GM21526 (cell line): ENCODE results near the gene C4orf17.

Source experiments
- ATAC-seq: cut with Tn5 transposase; IDR thresholded peaks from one replicate; pipeline ENCODE4 v1.9.1; 2021; ENCODE audit warnings: moderate library complexity; ENCODE audit not compliant: unreplicated experiment, low FRiP score

The C4orf17 gene

DNA sequence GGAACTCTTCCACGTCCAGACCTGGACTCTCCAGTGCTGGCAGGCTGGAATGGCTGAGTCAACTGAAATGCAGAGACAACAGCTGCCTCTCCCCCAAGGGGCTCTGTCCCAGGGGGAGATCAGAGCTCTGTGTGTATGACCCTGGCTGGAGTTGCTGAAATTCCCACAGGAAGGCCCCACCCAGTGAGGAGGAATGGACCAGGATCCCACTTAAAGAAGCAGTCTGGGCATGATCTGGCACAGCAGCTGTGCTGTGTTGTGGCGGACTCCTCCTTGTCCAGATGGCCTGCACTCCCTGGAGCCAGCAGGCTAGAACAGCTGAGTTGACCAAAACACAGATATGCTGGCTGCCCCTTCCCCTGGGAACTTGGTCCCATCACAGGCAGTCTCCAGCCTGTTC is 25.4 kb downstream of the C4orf17 start:
- ATAC-seq = no peak

DNA sequence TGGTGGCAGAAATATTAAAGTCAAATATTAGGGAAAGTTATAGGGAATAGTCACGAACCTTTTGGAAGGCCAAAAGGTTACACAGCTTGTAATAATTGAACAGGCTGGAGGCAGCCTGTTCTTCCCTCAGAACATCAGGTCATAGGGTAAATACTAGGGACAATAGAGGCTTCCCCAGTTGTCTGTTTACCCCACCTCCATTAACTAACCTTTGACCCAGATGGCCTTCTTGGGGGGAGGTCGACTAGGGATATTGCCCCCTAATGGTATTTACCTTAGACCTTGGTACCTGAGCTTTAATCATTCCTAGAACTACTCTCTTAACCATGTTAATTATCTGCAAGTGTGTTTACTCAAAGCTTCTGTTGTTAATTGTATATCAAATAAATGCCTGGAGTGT is 26.0 kb downstream of the C4orf17 start:
- no peak for ATAC-seq

DNA sequence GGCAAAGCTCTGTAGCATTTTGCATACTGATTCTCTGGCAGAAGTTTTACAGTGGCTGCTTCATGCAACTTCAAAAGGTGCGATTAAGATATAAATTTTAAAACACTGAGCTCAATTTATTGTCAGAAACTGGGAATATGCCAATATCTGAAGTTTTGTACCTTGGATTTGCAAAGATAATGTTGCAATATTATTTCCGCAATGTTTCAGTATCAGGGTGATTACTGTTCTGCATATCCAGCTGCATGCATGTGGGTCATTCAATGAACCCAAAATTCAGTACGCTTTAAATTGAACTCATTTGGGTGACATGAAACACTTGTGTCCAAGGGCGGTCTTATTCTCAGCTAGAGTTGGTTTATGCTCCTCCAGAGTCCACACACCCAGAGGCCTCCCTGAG is 26.9 kb downstream of the C4orf17 start:
- no peak for ATAC-seq

DNA sequence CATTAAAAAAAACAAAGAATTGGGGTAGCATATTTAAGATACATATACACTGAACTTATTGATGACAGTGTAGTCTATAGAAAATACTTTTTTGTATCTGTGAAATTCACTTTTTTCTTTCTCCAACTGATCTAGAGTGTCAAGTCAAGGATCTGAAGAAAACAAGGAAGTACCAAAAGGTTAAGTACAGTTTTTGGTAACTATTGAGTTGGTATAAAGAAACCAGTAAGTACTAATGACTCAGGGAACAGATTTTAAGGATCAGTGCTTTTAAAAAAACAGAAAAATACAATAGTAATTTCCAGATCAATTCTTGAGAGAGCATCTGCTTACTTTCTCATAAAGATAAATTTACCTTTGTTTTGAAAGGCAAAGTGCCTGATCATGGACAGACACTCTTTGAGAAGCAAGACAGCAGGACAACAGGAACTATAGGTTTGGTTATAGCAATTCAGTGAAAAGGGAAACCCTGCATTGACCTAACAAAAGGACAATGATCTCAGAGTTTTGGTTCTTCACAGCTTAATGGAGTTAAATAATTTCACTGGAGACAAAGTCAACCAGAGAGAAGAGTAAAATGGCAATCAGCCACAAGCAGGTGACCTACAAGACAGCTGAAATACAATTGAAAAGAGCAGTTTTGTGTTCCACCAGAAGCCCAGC is 29.6 kb downstream of the C4orf17 start:
- ATAC-seq = no peak

DNA sequence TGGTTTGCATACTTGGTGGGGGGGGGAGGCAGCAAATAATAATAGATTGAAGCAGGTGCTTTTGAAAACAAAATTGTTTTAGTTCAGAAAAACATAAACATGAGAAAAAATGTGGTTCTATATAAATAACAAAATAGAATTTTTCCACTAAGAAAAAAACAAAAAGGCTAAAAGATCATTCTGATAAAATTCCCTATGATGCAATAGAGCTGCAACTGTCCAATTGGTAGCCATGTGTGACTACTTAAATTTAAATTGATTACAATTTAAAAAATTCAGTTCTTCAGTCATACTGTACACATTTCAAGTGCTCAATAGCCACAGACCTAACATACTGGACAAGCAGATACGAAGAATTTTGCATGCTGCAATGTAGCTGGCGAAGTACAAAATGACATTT is 42.1 kb downstream of the C4orf17 start:
- ATAC-seq = no peak

DNA sequence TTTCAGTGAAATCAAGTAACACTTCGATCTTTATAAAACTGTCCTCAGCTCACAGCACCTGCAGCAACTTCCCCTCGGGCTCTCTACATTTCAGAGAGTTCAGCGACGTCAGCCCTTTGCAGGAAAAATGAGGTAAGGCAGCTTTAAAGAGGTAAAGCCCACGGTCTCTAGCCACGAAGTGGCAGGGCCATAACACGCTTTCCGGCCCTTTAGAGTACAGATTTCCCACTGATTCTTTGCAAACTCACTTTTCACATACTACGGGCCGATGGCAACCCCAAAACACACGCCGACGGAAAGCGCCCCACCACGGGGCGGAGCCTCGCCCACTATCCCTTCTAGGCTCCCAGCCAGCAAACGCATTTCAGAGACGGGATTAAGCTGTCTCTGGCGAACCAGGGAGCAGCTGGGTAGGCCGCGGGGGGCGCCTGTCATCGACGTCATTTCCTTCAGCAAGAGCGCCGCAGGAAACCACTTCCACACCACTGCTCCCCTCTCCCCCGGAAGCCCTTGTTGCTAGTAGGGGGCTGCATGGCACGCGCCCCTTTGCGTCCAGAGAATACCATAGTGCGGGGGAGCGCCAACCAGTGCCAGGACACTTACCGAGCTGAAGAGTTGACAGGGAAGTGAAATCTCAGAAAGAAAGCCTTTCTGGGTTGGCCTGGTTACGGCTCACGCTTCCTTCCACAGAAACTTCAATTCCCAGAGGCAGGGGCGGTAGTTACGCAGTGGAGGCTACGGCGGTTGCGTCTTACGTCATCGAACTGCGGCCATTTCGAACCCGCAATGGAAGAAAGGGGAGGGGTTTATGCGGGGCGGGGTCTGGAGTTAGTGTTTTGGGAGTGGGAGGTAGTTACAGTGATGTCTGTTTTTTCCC is 52.7 kb downstream of the C4orf17 start, which contains the start of gene TRMT10A:
Gene TRMT10A, minus strand, starts transcription at position 730 of the 877 bp plus-strand sequence. CDS start 4,701 bp downstream, outside the sequence.
- ATAC-seq = peak; percentile 95

DNA sequence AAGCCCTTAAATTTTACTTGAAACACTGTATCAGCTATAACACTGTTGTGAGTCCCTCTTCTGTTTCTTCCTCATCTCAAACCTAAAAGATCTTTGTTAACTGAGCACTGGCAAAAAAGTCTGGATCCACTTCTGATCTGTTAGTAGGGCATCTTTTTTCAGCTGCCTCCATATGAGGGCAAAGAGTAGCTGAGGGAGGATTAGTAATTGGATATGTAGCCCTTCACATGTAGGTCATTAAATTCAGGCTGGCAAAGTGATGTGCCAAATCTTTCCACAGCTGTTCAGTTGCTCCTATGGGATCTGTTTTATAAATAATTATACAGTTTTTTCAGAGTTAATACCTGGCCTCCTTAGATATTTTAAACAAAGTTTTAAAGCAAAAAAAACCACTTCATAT is 54.1 kb downstream of the C4orf17 start:
- no peak for ATAC-seq

DNA sequence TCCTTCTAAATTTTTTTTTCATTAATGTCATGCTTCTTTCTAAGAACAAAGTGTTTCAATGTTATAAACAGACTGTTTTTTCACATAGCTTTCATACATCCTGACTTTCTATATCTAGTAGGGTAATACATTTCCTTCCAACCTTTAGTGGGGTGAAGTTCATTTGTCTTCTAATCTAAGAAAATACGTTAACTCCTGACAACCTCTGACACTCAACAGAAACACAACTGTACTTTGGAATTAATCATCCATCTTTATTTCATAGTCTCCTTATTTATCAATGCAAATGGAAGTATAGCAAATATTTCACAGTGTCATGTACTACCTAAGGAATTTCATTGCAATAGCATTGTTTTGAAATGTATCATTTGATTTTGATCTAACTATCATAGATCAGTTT is 61.1 kb downstream of the C4orf17 start:
- no peak for ATAC-seq

DNA sequence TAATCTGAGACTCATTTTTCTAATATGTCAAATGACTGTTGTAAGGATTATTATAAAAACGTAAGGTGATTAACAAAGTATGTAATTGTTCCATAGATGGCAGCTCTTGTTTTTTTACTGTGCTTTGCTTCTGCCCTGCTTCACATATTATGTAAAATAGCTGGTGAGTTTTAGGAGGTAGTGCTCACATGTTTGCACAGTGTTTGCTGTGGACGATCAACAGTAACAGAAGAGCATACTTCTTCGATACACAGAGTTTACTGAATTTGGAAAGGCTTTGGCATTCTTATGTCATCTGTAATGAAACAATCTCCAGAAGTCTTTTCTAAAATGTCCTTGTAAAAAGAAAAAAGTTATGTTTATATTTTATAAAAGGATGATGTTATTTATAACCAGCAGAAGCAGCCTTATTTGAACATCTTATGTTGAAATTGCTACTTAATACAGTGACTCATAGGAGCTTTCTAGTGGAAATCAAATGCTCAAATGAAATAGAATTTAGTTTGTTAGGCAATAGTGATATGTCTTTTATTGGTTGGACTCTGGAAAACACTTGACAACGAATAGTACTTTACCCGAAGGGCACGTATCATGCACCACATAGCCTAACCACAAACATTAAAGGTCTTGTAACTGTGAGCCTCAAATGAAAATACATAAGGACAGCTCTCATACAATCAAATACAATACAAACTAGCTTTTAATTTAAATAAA is 61.9 kb downstream of the C4orf17 start:
- ATAC-seq = no peak

DNA sequence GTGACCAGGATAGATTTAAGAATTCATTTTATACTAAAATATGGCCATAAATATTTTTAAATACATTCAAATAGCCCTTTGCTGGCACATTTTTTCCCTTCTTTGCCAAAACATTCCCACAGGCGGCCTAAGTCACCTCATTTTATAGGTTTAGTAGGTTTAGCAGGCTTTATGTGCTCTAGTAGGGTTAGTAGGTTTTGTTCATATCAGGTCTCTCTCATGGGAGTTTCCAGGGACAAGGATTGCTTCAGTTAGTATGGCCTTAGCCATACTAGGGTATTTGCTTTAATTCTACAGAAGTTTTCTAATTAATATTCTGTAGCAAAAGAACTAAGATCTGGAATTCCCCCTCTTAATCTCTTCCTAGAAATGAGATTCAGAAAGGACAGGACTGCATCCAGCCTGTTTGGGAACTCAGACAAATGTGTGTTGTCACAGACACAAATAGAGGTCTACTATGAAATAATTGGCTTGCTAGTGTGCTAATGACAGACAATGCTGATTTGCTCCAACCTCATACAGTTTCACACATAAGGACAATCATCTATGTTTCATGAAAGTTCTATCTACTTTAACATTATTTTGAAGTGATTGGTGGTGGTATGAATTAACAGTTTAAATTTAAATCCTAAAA is 63.0 kb downstream of the C4orf17 start:
- no peak for ATAC-seq

DNA sequence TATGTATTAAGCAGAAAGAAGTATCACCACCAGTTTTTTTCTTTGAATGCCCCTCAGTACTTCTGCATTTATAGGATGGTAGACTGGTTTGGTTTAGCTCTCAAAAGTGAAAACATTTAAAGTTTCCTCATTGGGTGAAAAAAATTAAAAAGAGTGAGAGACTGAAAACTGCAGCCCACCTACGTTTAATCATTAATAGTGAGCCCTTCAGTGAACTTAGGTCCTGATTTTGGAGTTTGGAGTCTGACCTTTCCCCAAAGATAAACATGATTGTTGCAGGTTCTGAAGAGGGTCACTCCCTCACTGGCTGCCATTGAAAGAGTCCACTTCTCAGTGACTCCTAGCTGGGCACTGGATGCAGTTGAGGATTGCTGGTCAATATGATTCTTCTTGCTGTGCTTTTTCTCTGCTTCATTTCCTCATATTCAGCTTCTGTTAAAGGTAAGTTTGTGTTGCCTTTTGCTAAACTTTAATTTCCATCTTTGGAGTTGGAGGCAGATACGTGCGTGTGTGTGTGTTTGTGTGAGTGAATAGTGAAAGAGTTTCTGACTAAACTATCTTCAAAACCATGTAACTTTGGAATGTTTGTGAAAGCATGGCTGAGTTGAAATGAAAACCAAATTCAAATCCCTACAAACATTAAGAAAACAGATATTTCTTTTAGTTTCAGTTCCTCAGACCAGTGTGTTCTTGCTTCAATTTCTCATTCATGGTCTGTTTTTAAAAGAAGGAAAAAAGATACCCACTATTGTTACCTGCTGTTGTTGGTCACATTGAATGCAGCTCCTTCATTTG is 63.9 kb downstream of the C4orf17 start, which contains the start of gene MTTP:
Gene MTTP, plus strand, starts transcription at position 295 of the 795 bp plus-strand sequence. Its CDS starts 86 bp downstream, at position 381.
- ATAC-seq = peak; percentile 77

DNA sequence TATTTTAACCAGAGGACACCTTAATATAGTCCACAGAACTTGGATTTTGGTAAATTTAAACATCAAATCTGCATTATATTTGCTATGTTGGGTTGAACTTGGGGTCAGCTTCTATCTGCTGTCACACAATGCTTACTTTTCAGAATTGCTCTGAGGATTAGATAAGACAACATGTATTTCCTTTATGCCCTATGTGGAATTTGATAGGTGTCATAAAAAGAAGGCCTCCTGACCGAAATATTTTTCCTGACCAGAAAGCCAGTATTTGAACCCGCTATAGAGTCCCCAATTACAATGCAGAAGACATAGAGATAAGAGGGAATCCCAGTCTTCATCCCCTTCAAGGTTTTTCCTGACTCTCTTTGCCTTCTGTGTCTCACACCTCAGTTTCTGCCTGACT is 67.9 kb downstream of the C4orf17 start:
- no peak for ATAC-seq

DNA sequence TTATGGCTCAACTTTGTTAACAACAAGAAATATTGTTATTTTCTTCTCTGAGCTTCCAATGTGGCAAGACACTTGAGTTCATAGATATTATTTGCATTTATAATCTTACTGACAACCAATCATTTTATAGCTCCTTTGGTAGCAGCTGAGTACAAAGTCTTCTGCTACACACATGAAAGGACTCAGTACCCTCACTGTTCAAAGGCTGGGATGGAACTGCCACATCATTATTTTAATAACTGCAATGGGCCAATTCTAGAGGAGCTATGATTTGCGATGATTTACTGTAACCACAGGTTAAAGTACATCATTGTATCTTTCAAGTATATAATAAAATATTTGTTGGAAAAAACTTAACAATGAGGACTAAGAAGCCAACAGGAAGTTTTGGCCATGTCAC is 74.7 kb downstream of the C4orf17 start:
- no peak for ATAC-seq

DNA sequence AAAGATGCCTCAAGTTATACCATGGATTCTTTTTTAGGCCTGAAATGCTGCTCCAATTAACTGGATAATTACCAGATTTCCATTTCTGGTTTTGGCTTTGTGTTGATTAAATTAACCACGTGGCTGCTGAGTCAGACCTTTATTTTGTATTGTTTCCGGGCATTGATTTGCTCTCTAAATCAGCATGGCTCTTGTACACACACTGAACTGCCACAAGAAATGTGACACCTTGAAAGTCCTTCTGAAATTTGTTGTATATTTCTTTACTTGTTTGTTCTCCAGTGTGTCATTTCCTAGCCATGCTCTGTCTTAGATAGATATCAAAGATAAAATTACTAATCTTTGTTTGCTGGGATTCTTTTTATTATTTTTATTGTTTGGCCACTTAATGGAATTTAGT is 75.5 kb downstream of the C4orf17 start:
- no peak for ATAC-seq

DNA sequence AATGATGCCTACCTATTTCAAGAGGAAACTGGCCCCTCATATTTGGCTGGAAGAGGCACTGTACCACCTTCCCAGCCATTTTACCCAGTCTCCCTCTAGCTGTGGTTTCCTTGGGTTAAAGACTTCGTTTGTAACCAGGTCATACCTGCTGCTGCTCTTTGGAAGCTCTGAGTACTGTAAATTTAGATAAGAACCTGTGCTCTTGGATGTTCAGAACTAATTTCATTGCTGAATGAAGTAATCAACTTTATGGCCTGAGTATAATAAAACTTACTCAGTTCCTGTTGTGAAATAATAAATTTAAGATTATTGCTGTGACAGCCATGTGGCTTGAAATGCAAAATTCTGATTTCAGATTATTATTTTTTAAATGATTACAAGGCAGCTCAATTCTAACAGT is 76.0 kb downstream of the C4orf17 start:
- ATAC-seq = no peak

DNA sequence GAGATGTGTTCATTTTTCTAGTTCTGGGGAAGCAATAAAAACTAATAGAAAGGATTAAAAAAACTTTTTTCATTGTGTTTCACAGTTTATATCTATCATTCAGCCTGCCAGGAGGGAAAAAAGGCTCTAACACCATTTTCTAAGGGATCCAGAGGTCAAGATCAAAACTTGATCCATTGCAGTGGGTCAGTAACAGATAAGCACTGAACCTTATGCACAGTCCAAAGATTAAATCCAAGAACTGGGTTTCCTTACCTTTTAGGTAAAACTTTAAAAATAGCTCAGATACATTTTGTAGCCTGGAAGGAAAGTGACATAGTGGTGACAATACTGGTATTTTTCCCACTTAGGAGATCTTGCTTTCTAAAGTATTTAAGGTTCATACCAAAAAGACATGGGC is 76.5 kb downstream of the C4orf17 start:
- ATAC-seq = no peak

DNA sequence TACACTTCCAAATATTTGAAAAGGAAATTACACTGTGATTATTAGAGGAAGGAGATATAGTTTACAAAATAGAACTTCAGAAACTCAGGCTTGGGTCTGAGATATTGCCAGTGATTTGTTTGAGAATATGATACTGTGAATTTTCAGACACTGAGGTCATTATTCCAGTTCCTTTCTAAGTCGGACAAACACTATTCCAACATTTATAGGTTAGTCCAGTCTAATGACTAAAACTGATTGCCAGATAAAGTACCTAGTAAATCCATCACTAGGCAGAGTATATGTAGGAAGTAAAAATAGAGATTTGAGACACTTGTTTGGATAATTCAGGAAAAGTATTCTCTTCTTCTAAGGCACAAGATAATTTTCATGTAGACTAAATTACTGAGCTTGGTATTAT is 77.0 kb downstream of the C4orf17 start:
- ATAC-seq = no peak

DNA sequence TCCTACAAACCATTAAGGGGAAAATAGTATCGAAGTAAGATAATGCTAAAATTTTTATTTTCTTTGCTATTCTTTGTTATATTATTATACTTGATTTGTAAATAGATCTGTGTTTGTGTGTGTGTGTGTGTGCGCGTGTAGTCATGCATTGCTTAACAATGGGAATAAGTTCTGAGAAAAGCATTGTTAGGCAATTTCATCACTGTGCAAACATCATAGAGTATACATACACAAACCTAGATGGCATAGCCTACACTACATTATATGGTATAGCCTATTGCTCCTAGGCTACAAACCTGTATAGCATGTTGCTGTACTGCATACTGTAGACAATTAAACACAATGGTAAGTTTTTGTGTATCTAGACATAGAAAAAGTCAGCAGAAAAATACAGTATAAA is 80.9 kb downstream of the C4orf17 start:
- ATAC-seq = no peak
